Epithelial cell of proximal tubule (primary cell): Measurements from ENCODE around the gene ATF1. TPM values are rescaled to one million over a fixed set of nuclear protein-coding genes. Genes with fewer than 3 reads are reported as not detected.

Source experiments
- DNase-seq: peaks from one replicate; pipeline ENCODE4 v3.0.0-alpha.2; 2011; ENCODE audit warnings: low read depth
- H3K4me3 ChIP-seq: 2 replicates; pipeline ENCODE4 v1.5.1; 2011; ENCODE audit warnings: low read depth, mild to moderate bottlenecking, low read length
- CTCF ChIP-seq: conservative IDR thresholded peaks from 2 replicates; pipeline ENCODE4 v1.5.1; 2012; ENCODE audit warnings: low read depth, mild to moderate bottlenecking, low read length
- total RNA-seq: library from RNA; depleted of rRNA; stranded (reverse); fragments of >200 nt; gene quantifications from 2 replicates; pipeline ENCODE4 v1.2.3, GENCODE V29; 2015

ATF1 gene
- total RNA-seq, 1 donor from 2014 or later, result 7.8 TPM

GRCh38 chr12:50778663-50779590 lies 15.0 kb downstream of the ATF1 start:
- no peak overlapping the region for H3K4me3 ChIP-seq
- no peak for TF ChIP-seq CTCF
- no peak for DNase-seq

GRCh38 chr12:50780013-50780412 lies 16.1 kb downstream of the ATF1 start:
- no peak for DNase-seq
- H3K4me3 ChIP-seq, result no peak overlapping the region
- no peak for TF ChIP-seq CTCF

- no peak for DNase-seq
- H3K4me3 ChIP-seq, result no peak overlapping the region
- no peak for TF ChIP-seq CTCF
Observed at GRCh38 chr12:50784501-50784900, 20.6 kb downstream of the ATF1 start.

GRCh38 chr12:50785406-50786001 lies 21.6 kb downstream of the ATF1 start:
- H3K4me3 ChIP-seq, result no peak overlapping the region
- TF ChIP-seq CTCF, result no peak
- DNase-seq, result no peak

- DNase-seq, result peak; percentile 96
- no peak for TF ChIP-seq CTCF
- H3K4me3 ChIP-seq, result no peak overlapping the region
Observed at GRCh38 chr12:50786498-50787231, 22.8 kb downstream of the ATF1 start.

GRCh38 chr12:50787618-50788017 lies 23.7 kb downstream of the ATF1 start:
- TF ChIP-seq CTCF, result no peak
- no peak overlapping the region for H3K4me3 ChIP-seq
- DNase-seq, result no peak
